Vagina (tissue), 2 donors: Measurements from ENCODE around the gene DRD3.

Source experiments
- CTCF ChIP-seq, 3 experiments: fragments of 450-650 bp in 2 of 3; fragments of 200-600 bp in 1 of 3; sonication (generic) in 1 of 3; IDR thresholded peaks; one replicate each; pipeline ENCODE4 v1.5.1; 2017 to 2019; ENCODE audit warnings: antibody characterized with exemption in 3 of 3, mild to moderate bottlenecking in 2 of 3, moderate library complexity in 2 of 3
- POLR2A ChIP-seq, 2 donors: fragments of 450-650 bp; IDR thresholded peaks; one replicate each; pipeline ENCODE4 v1.6.1; 2017; ENCODE audit warnings: antibody characterized with exemption in 2 of 2, mild to moderate bottlenecking in 2 of 2, moderate library complexity in 2 of 2
- POLR2AphosphoS5 ChIP-seq, 2 donors: sonication (generic); formaldehyde crosslinking; IDR thresholded peaks; one replicate each; pipeline ENCODE4 v1.9.0; 2017; ENCODE audit warnings: antibody characterized with exemption in 2 of 2, mild to moderate bottlenecking in 2 of 2, low read depth in 1 of 2; ENCODE audit not compliant: insufficient read depth in 1 of 2

DNA sequence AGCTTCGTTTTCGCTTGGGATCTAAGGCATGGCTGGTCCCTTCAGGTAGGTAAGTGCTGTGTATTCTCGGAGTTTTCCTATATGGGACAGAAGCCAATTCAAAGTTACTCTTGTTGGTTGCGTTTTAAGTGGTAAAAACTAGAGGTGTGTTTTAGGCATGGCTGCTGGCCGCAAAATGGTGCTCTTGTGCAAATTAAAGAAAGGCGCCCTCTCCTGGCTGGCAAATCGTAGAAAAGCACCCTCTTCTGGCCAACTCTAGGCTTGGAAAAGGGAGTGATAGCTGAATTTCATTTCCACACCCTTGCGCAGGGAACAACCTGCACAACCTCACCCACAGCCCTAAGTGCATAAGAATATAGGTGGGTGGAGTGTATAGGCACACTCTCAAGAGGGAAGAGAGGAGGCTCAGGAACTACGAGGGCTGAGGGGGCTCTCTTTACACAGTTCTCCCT is 23.5 kb downstream of the DRD3 start:
- TF ChIP-seq CTCF (IDR thresholded peaks at IDR 0.05) (no peak), POLR2A (IDR thresholded peaks at IDR 0.05) (no peak), POLR2AphosphoS5 (IDR thresholded peaks at IDR 0.05; ENCODE audit: insufficient read depth in 1 of 2, low read depth in 1 of 2) (no peak)
